GM12878 (cell line): ENCODE data around the gene MACROD2. TPM values are rescaled to one million over a fixed set of nuclear protein-coding genes. Genes with fewer than 3 reads are reported as not detected.

Experiments
- ATAC-seq: fragments of 200-7000 bp; cut with Tn5 transposase; 3 replicates; pipeline ENCODE4 v1.9.1; 2020; ENCODE audit warnings: mild to moderate bottlenecking, moderate library complexity
- BruUV-seq: library from RNA; stranded (reverse); fragments of 400-500 nt; replicated peaks from 2 replicates; lab custom pipeline; 2021; lab: Mats Ljungman, UMichigan
- CTCF ChIA-PET: fragments of 300-600 bp; sonication (Branson Sonifier 250); formaldehyde crosslinking; extraction: SDS; loops from one replicate; lab custom pipeline; 2021; ENCODE audit warnings: inconsistent platforms; lab: Yijun Ruan, JAX
- POLR2A ChIA-PET: fragments of 350-600 bp; formaldehyde crosslinking; extraction: SDS; loops from one replicate; lab custom pipeline; 2021; ENCODE audit warnings: inconsistent platforms; lab: Charles Lee
- RAD21 ChIA-PET: fragments of 300-600 bp; sonication (Branson Sonifier 250); formaldehyde crosslinking; loops from one replicate; lab custom pipeline; 2023; ENCODE audit warnings: antibody characterized with exemption; ENCODE audit not compliant: unreplicated experiment; lab: Charles Lee
- SMC1A ChIA-PET: fragments of 300-600 bp; sonication (Branson Sonifier 250); formaldehyde crosslinking; loops from one replicate; lab custom pipeline; 2023; ENCODE audit not compliant: unreplicated experiment, uncharacterized antibody; lab: Charles Lee
- DNase-seq: peaks from one replicate; pipeline ENCODE4 v3.0.0-alpha.2; 2011; ENCODE audit warnings: low read depth, low spot score
- FAIRE-seq: peaks from 3 replicates; lab custom pipeline; 2011; peaks lifted over from hg19 to GRCh38; lab: Jason Lieb, UNC
- H2AFZ ChIP-seq: 2 replicates; pipeline ENCODE4 v1.6.0; 2011; ENCODE audit warnings: low read depth, low read length, control low read depth; ENCODE audit not compliant: control insufficient read depth
- H3K27ac ChIP-seq: 2 replicates; pipeline ENCODE4 v1.5.1; 2011; ENCODE audit warnings: control low read depth; ENCODE audit not compliant: control insufficient read depth, insufficient read depth
- H3K27me3 ChIP-seq, 2 experiments: replicated peaks in 1 of 2; 2 replicates each; pipeline versions ENCODE4 v1.6.0 to v1.6.1; 2011; ENCODE audit warnings: low read length in 1 of 2; ENCODE audit not compliant: control insufficient read depth in 2 of 2, insufficient read depth in 2 of 2
- H3K36me3 ChIP-seq, 2 experiments: 2 replicates each; pipeline ENCODE4 v1.5.1; 2011; ENCODE audit warnings: low read length in 1 of 2; ENCODE audit not compliant: control insufficient read depth in 2 of 2, insufficient read depth in 2 of 2
- H3K4me1 ChIP-seq: 2 replicates; pipeline ENCODE4 v1.6.1; 2011; ENCODE audit warnings: mild to moderate bottlenecking, low read length, moderate library complexity, mixed read lengths; ENCODE audit not compliant: control insufficient read depth, insufficient read depth
- H3K4me2 ChIP-seq: 2 replicates; pipeline ENCODE4 v1.6.0; 2011; ENCODE audit warnings: control low read depth; ENCODE audit not compliant: control insufficient read depth, insufficient read depth
- H3K4me3 ChIP-seq: fragments of 200-600 bp; sonication (generic); 2 replicates; pipeline ENCODE4 v1.5.1; 2016
- H3K79me2 ChIP-seq: 2 replicates; pipeline ENCODE4 v1.6.0; 2011; ENCODE audit warnings: low read length; ENCODE audit not compliant: control insufficient read depth, insufficient read depth
- H3K9ac ChIP-seq: 2 replicates; pipeline ENCODE4 v1.8.0; 2011; ENCODE audit warnings: low read length, control low read depth, mixed read lengths; ENCODE audit not compliant: control insufficient read depth, insufficient read depth
- H3K9me3 ChIP-seq: replicated peaks from 3 replicates; pipeline ENCODE4 v1.5.1; 2011; ENCODE audit warnings: mild to moderate bottlenecking, low read length; ENCODE audit not compliant: control insufficient read depth, insufficient read depth
- H4K20me1 ChIP-seq: 2 replicates; pipeline ENCODE4 v1.6.0; 2011; ENCODE audit not compliant: control insufficient read depth, insufficient read depth
- EED ChIP-seq: sonication (generic); IDR thresholded peaks from 2 replicates; pipeline ENCODE4 v1.6.1; 2016; ENCODE audit warnings: antibody characterized with exemption, low read depth
- FOXM1 ChIP-seq: IDR thresholded peaks from 2 replicates; pipeline ENCODE4 v1.6.1; 2012; ENCODE audit warnings: low read depth, mild to moderate bottlenecking, inconsistent platforms, low read length, moderate library complexity
- MEF2A ChIP-seq: IDR thresholded peaks from 2 replicates; pipeline ENCODE4 v1.6.1; 2011; ENCODE audit warnings: low read depth, mild to moderate bottlenecking, low read length, moderate library complexity; ENCODE audit not compliant: insufficient read depth
- NRF1 ChIP-seq: conservative IDR thresholded peaks from 2 replicates; pipeline ENCODE4 v1.6.1; 2011; ENCODE audit warnings: mild to moderate bottlenecking, low read depth, low read length, improper control_type of control experiment
- RAD21 ChIP-seq: IDR thresholded peaks from 2 replicates; pipeline ENCODE4 v1.6.1; 2011; ENCODE audit warnings: mild to moderate bottlenecking, low read depth, low read length, moderate library complexity; ENCODE audit not compliant: insufficient read depth
- RFX5 ChIP-seq: IDR thresholded peaks from 2 replicates; pipeline ENCODE4 v1.6.1; 2011; ENCODE audit warnings: low read depth, low read length, improper control_type of control experiment
- SPI1 ChIP-seq: IDR thresholded peaks from 2 replicates; pipeline ENCODE4 v1.6.1; 2011; ENCODE audit warnings: low read depth, mild to moderate bottlenecking, low read length, moderate library complexity, borderline replicate concordance; ENCODE audit not compliant: insufficient read depth
- YY1 ChIP-seq: IDR thresholded peaks from 2 replicates; pipeline ENCODE4 v1.6.1; 2011; ENCODE audit warnings: low read depth, mild to moderate bottlenecking, low read length
- ZNF274 ChIP-seq: IDR thresholded peaks from one replicate; pipeline ENCODE4 v1.8.0; 2011; ENCODE audit not compliant: insufficient read length, insufficient read depth
- ZSCAN29 ChIP-seq: fragments of 450-650 bp; IDR thresholded peaks from 2 replicates; pipeline ENCODE4 v1.6.1; 2017; ENCODE audit warnings: mild to moderate bottlenecking, moderate library complexity
- whole genome bisulfite sequencing: methylation state at CpG from one replicate; pipeline ENCODE4 v1.1.6; 2016; ENCODE audit warnings: low lambda C conversion rate; ENCODE audit not compliant: insufficient replicate concordance, insufficient coverage; ENCODE audit errors: missing lambda C conversion rate; 5-methylcytosine and 5-hydroxymethylcytosine counted together
- in situ Hi-C: fragments of 300-500 bp; cut with MboI; formaldehyde crosslinking; loops from 9 replicates; pipeline ENCODE4 v1.14.3; 2018; ENCODE audit warnings: mixed read lengths
- intact Hi-C: fragments of 100-400 bp; cut with micrococcal nuclease; formaldehyde crosslinking; loops from one replicate; pipeline ENCODE4 v1.14.2; 2022; ENCODE audit not compliant: unreplicated experiment
- polyA plus RNA-seq, 11 experiments: library from polyadenylated mRNA; depleted of rRNA in 4 of 11; unstranded in 6 of 11; stranded (reverse) in 5 of 11; fragments of >200 nt; fragmentation: Nextera tagmentation in 4 of 11; fragmentation: Illumina TruSeq in 1 of 11; extraction: Ambion mirVana in 4 of 11; extraction: Trizol in 1 of 11; gene quantifications; 1 replicate in 1 of 11; 2 replicates in 10 of 11; pipeline versions ENCODE4 v1.2.1 to v1.2.3, GENCODE V29; 2011 to 2016; ENCODE audit warnings: inconsistent platforms in 2 of 11, missing spikeins in 2 of 11, low read depth in 1 of 11
- total RNA-seq, 4 experiments: library from RNA; depleted of rRNA in 3 of 4; stranded (reverse); fragments of >200 nt in 3 of 4; fragmentation: Illumina TruSeq in 1 of 4; extraction: Trizol in 1 of 4; gene quantifications; 2 replicates each; pipeline versions ENCODE4 v1.2.1 to v1.2.3, GENCODE V29; 2013 to 2021
- TF ChIP-seq, protein P1 (sequence below): fragments of 450-650 bp; IDR thresholded peaks from 2 replicates; pipeline ENCODE4 v1.6.1; 2014; ENCODE audit warnings: mild to moderate bottlenecking
- TF ChIP-seq, protein P2 (sequence below): fragments of 450-650 bp; IDR thresholded peaks from 2 replicates; pipeline ENCODE4 v1.6.1; 2017; ENCODE audit warnings: mild to moderate bottlenecking, moderate library complexity

The MACROD2 gene
- total and polyA plus RNA-seq, 10 of the 15 experiments (the other 5 are each of a cell fraction or from before 2014, with no cell fraction given): 1.1 to 21.5 (median 2.2) TPM

DNA sequence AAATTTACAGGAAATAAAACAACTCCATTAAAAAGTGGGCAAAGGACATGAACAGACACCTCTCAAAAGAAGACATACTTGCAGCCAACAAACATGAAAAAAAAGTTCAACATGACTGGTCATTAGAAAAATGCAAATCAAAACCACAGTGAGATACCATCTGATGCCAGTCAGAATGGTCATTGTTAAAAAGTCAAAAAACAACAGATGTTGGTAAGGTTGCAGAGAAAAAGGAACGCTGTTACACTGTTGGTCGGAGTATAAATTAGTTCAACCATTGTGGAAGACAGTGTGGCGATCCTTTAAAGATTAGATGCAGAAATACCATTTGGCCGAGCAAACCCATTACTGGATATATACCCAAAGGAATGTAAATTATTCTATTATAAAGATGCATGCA, 1200.1 kb downstream of the MACROD2 start:
- intact Hi-C loops: no loop called here

DNA sequence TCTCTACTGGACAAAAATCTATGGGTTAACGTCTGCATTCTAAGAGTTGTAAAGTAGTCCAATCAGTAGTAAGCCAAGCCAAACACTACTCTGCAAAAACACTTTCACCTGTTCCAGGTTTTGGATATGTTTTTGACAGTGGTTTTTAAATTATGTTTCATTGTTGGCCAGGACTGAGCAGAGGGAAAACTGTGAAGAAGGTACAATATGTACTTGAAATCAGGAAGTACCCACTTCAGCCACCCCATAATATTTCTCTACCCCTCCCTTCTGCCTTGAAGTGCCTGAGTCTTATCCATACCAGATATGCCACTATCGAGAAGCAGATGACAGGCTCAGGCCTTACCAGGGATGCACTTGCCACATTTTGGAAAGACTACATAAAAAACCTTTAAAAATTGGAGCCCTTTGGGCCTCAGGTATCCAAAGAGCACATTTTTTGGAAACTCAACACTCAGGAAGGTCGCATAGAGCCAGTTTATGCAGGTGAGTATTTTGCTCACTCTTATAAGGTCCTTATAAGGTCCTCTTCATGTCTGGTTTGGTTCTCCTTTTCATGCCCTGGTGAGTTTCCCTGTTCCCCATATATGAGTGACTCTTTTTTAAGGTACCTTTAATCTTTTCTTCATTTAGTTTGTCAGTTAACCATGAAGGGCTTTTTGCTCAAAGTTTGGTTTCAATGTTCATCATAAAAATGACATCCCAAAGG, 1201.4 kb downstream of the MACROD2 start:
- DNase-seq (no peak), FAIRE-seq (no peak), ATAC-seq (no peak)
- intact Hi-C loops: no loop called here
- SMC1A ChIA-PET: no interaction called here
- Histone ChIP-seq H3K9me3 (no peaks in the 10 kb centered on the region), H3K79me2 (no peaks in the 10 kb centered on the region), H3K9ac (no peak overlapping the region), H4K20me1 (no peaks in the 10 kb centered on the region), H3K36me3 (no peaks in the 10 kb centered on the region), H3K27me3 (no peaks in the 10 kb centered on the region), H3K4me1 (peaks cover 8% of the 10 kb centered on the region), H3K4me3 (no peak overlapping the region), H3K4me2 (no peak overlapping the region), H3K27ac (no peak overlapping the region), H2AFZ (no peak overlapping the region)
- TF ChIP-seq, protein P1, sequence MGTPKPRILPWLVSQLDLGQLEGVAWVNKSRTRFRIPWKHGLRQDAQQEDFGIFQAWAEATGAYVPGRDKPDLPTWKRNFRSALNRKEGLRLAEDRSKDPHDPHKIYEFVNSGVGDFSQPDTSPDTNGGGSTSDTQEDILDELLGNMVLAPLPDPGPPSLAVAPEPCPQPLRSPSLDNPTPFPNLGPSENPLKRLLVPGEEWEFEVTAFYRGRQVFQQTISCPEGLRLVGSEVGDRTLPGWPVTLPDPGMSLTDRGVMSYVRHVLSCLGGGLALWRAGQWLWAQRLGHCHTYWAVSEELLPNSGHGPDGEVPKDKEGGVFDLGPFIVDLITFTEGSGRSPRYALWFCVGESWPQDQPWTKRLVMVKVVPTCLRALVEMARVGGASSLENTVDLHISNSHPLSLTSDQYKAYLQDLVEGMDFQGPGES: no peak
- no peak for TF ChIP-seq NRF1
- TF ChIP-seq RAD21: no peak
- no peak for TF ChIP-seq ZNF274
- TF ChIP-seq, protein P2, sequence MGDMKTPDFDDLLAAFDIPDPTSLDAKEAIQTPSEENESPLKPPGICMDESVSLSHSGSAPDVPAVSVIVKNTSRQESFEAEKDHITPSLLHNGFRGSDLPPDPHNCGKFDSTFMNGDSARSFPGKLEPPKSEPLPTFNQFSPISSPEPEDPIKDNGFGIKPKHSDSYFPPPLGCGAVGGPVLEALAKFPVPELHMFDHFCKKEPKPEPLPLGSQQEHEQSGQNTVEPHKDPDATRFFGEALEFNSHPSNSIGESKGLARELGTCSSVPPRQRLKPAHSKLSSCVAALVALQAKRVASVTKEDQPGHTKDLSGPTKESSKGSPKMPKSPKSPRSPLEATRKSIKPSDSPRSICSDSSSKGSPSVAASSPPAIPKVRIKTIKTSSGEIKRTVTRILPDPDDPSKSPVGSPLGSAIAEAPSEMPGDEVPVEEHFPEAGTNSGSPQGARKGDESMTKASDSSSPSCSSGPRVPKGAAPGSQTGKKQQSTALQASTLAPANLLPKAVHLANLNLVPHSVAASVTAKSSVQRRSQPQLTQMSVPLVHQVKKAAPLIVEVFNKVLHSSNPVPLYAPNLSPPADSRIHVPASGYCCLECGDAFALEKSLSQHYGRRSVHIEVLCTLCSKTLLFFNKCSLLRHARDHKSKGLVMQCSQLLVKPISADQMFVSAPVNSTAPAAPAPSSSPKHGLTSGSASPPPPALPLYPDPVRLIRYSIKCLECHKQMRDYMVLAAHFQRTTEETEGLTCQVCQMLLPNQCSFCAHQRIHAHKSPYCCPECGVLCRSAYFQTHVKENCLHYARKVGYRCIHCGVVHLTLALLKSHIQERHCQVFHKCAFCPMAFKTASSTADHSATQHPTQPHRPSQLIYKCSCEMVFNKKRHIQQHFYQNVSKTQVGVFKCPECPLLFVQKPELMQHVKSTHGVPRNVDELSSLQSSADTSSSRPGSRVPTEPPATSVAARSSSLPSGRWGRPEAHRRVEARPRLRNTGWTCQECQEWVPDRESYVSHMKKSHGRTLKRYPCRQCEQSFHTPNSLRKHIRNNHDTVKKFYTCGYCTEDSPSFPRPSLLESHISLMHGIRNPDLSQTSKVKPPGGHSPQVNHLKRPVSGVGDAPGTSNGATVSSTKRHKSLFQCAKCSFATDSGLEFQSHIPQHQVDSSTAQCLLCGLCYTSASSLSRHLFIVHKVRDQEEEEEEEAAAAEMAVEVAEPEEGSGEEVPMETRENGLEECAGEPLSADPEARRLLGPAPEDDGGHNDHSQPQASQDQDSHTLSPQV: no peak
- TF ChIP-seq ZSCAN29: no peak
- TF ChIP-seq SPI1: no peak
- POLR2A ChIA-PET: no interaction called here
- no TSS peak for BruUV-seq
- 55% methylated on average over 3 of the region's 3 CpGs for WGBS
- RAD21 ChIA-PET: no interaction called here
- CTCF ChIA-PET: no interaction called here
- in situ Hi-C loops: no loop called here

More for the DNA sequence above, 1200.1 kb downstream of the MACROD2 start:
- ChIA-PET POLR2A (no interaction called here), RAD21 (no interaction called here), CTCF (no interaction called here), SMC1A (interaction anchor here (0.6 kb wide), 1 partner anchor 16 kb away, joined by 3 read pairs; no protein-coding TSS in a partner anchor)
- Histone ChIP-seq H4K20me1 (no peaks in the 10 kb centered on the region), H3K9ac (no peak overlapping the region), H3K27me3 (no peaks in the 10 kb centered on the region), H3K27ac (no peak overlapping the region), H3K9me3 (no peaks in the 10 kb centered on the region), H3K4me1 (peaks cover 6% of the 10 kb centered on the region), H3K79me2 (no peaks in the 10 kb centered on the region), H3K4me3 (no peak overlapping the region), H2AFZ (no peak overlapping the region), H3K36me3 (no peaks in the 10 kb centered on the region), H3K4me2 (no peak overlapping the region)
- in situ Hi-C loops: no loop called here
- ATAC-seq (no peak), DNase-seq (no peak), FAIRE-seq (no peak)
- TF ChIP-seq FOXM1: no peak
- no peak for TF ChIP-seq MEF2A
- no peak for TF ChIP-seq YY1
- no peak for TF ChIP-seq EED
- no peak for TF ChIP-seq RFX5
- TF ChIP-seq, protein P1: no peak
- no TSS peak for BruUV-seq
- 54% methylated on average over 4 of the region's 4 CpGs for WGBS
